ENCODE results near the gene ETFA.

The ETFA gene

DNA sequence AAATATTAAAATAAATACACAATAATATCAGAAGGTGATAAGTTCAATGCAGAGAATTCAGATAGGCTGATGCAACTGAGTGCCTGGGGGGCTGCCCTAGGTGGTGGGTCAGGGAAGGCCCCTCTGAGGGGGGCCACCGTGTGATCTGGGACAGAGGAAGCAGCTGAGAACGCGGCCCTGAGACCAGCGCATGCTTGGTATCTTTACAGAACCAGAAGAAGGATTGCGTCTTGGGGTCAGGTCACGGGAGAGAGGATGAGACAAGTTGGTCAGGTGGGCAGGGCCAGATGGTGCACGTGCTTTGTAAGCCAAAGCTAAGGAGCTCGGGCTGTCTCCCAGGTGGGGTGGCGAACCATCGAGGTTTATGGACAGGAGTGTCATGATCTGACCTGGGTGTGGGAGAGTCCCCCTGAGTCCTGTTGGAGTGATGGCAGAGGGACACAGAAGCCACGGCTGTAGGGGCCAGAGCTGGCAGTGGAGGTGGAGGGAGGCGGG lies 121.2 kb downstream of the ETFA start:
- no peaks in the 10 kb centered on the region for H3K36me3 ChIP-seq (ENCODE audit: control insufficient read depth in 4 of 4, insufficient read depth in 4 of 4, low read length in 3 of 4)
- peaks cover 0 to 15% (median 8%) of the 10 kb centered on the region in 4 experiments for H3K4me1 ChIP-seq (ENCODE audit: control extremely low read depth in 1 of 4, control insufficient read depth in 4 of 4, insufficient read depth in 4 of 4, low read length in 3 of 4)
- H3K27ac ChIP-seq (ENCODE audit: insufficient read depth in 1 of 2, low read depth in 1 of 2, low read length in 2 of 2, poor library complexity in 1 of 2, severe bottlenecking in 2 of 2) = no peak overlapping the region
- CTCF ChIA-PET = interaction anchor here (0.6 to 2.4 kb wide), 9 partner anchors 9 to 677 kb away, joined by 3 to 8 read pairs (median 3); no protein-coding TSS in a partner anchor
- peak overlapping the region in 1 of 7 experiments; percentile 1 for H3K4me3 ChIP-seq (ENCODE audit: control insufficient read depth in 1 of 7, extremely low read depth in 1 of 7, insufficient read depth in 4 of 7, low read depth in 2 of 7, low read length in 6 of 7)
- POLR2A ChIA-PET = interaction anchor here (1.0 kb wide), 1 partner anchor 140 kb away, joined by 3 read pairs; no protein-coding TSS in a partner anchor
- 58% methylated on average over 12 of the region's 12 CpGs for WGBS (ENCODE audit: insufficient coverage)
- DNase-seq = peak in 1 of 3 donors; percentile 5
- H3K27me3 ChIP-seq (replicated peaks in 2 of 5; ENCODE audit: control insufficient read depth in 4 of 5, insufficient read depth in 5 of 5, low read length in 4 of 5) = peaks cover 4 to 59% (median 13%) of the 10 kb centered on the region in 5 experiments
- H3K9me3 ChIP-seq (ENCODE audit: control extremely low read depth in 1 of 5, control insufficient read depth in 4 of 5, insufficient read depth in 2 of 5, low read depth in 1 of 5, low read length in 4 of 5) = no peaks in the 10 kb centered on the region

DNA sequence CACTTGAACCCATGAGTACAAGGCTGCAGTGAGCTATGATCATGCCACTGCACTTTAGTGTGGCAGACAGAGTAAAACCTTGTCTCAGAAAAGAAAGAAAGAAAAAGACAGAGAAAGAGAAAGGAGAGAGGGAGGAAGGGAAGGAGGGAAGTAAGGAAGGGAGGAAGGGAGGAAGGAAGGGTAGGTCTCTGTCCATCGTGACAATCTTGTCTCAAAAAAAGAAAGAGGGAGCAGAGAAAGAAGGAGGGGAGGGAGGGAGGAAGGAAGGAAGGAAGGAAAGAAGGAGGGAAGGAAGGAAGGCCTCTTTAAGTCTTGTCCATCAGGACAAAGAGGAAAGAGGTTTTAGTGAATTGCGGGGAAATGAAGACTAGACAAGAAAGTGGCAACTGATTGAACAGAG lies 122.2 kb downstream of the ETFA start:
- no peaks in the 10 kb centered on the region for H3K9me3 ChIP-seq (ENCODE audit: control extremely low read depth in 1 of 5, control insufficient read depth in 4 of 5, insufficient read depth in 2 of 5, low read depth in 1 of 5, low read length in 4 of 5)
- peaks cover 4 to 59% (median 13%) of the 10 kb centered on the region in 5 experiments for H3K27me3 ChIP-seq (replicated peaks in 2 of 5; ENCODE audit: control insufficient read depth in 4 of 5, insufficient read depth in 5 of 5, low read length in 4 of 5)
- DNase-seq = no peak
- H3K4me3 ChIP-seq (ENCODE audit: control insufficient read depth in 1 of 7, extremely low read depth in 1 of 7, insufficient read depth in 4 of 7, low read depth in 2 of 7, low read length in 6 of 7) = no peak overlapping the region
- WGBS (ENCODE audit: insufficient coverage) = 38% methylated on average over 2 of the region's 2 CpGs
- no peak overlapping the region for H3K27ac ChIP-seq (ENCODE audit: insufficient read depth in 1 of 2, low read depth in 1 of 2, low read length in 2 of 2, poor library complexity in 1 of 2, severe bottlenecking in 2 of 2)
- no peaks in the 10 kb centered on the region for H3K36me3 ChIP-seq (ENCODE audit: control insufficient read depth in 4 of 4, insufficient read depth in 4 of 4, low read length in 3 of 4)
- POLR2A ChIA-PET = no interaction called here
- peaks cover 0 to 15% (median 8%) of the 10 kb centered on the region in 4 experiments for H3K4me1 ChIP-seq (ENCODE audit: control extremely low read depth in 1 of 4, control insufficient read depth in 4 of 4, insufficient read depth in 4 of 4, low read length in 3 of 4)
- CTCF ChIA-PET = interaction anchor here (2.2 kb wide), 1 partner anchor 97 kb away, joined by 7 read pairs; no protein-coding TSS in a partner anchor

DNA sequence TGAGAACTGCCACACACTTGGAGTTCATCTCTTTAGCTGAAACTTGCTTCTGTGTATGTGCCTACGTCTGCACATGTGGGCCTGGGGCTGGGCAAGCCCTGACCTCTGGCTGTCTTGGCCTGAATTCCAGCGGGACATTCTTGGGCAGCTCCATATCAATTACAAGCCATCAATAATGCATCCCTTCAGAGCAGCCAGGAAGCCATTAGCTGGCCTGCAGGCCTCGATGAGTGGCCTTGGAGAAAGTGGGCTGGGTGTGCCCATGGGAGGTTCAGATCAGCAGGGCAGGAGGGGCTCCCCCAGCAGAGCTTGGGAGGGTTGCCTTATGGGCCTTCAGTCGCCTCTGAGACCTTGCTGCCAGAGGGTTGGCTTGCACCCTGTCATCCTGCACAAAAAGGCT lies 124.1 kb downstream of the ETFA start:
- Histone ChIP-seq H3K9me3 (ENCODE audit: control extremely low read depth in 1 of 5, control insufficient read depth in 4 of 5, insufficient read depth in 2 of 5, low read depth in 1 of 5, low read length in 4 of 5) (no peaks in the 10 kb centered on the region), H3K4me1 (ENCODE audit: control extremely low read depth in 1 of 4, control insufficient read depth in 4 of 4, insufficient read depth in 4 of 4, low read length in 3 of 4) (peaks cover 0 to 15% (median 8%) of the 10 kb centered on the region in 4 experiments), H3K4me3 (ENCODE audit: control insufficient read depth in 1 of 7, extremely low read depth in 1 of 7, insufficient read depth in 4 of 7, low read depth in 2 of 7, low read length in 6 of 7) (no peak overlapping the region), H3K36me3 (ENCODE audit: control insufficient read depth in 4 of 4, insufficient read depth in 4 of 4, low read length in 3 of 4) (no peaks in the 10 kb centered on the region), H3K27me3 (replicated peaks in 2 of 5; ENCODE audit: control insufficient read depth in 4 of 5, insufficient read depth in 5 of 5, low read length in 4 of 5) (peaks cover 4 to 46% (median 8%) of the 10 kb centered on the region in 5 experiments), H3K27ac (ENCODE audit: insufficient read depth in 1 of 2, low read depth in 1 of 2, low read length in 2 of 2, poor library complexity in 1 of 2, severe bottlenecking in 2 of 2) (no peak overlapping the region)
- POLR2A ChIA-PET = no interaction called here
- 93% methylated on average over 2 of the region's 4 CpGs for WGBS (ENCODE audit: insufficient coverage)
- no peak for DNase-seq
- CTCF ChIA-PET = interaction anchor here (0.9 kb wide), 2 partner anchors 39 to 147 kb away, joined by 3 read pairs; no protein-coding TSS in a partner anchor

- ChIA-PET POLR2A (no interaction called here), CTCF (interaction anchor here (1.0 to 1.9 kb wide), 5 partner anchors 11 to 682 kb away, joined by 3 to 5 read pairs (median 3); no protein-coding TSS in a partner anchor)
- H3K4me3 ChIP-seq (ENCODE audit: control insufficient read depth in 1 of 7, extremely low read depth in 1 of 7, insufficient read depth in 4 of 7, low read depth in 2 of 7, low read length in 6 of 7) = no peak overlapping the region
Observed at GRCh38 chr15:76185716-76186115, 125.6 kb downstream of the ETFA start.

GRCh38 chr15:76184650-76185035 lies 126.6 kb downstream of the ETFA start:
- no peak overlapping the region for H3K4me3 ChIP-seq (ENCODE audit: control insufficient read depth in 1 of 7, extremely low read depth in 1 of 7, insufficient read depth in 4 of 7, low read depth in 2 of 7, low read length in 6 of 7)
- CTCF ChIA-PET = interaction anchor here (0.9 to 1.9 kb wide), 7 partner anchors 12 to 682 kb away, joined by 3 to 5 read pairs (median 3); no protein-coding TSS in a partner anchor
- 87% methylated on average over 12 of the region's 13 CpGs for WGBS (ENCODE audit: insufficient coverage)

More at GRCh38 chr15:76185716-76186115, 125.6 kb downstream of the ETFA start:
- WGBS (ENCODE audit: insufficient coverage) = 40% methylated on average over 1 of the region's 3 CpGs
- peaks cover 0 to 5% (median 4%) of the 10 kb centered on the region in 4 experiments for H3K4me1 ChIP-seq (ENCODE audit: control extremely low read depth in 1 of 4, control insufficient read depth in 4 of 4, insufficient read depth in 4 of 4, low read length in 3 of 4)
- no peaks in the 10 kb centered on the region for H3K9me3 ChIP-seq (ENCODE audit: control extremely low read depth in 1 of 5, control insufficient read depth in 4 of 5, insufficient read depth in 2 of 5, low read depth in 1 of 5, low read length in 4 of 5)
- H3K36me3 ChIP-seq (ENCODE audit: control insufficient read depth in 4 of 4, insufficient read depth in 4 of 4, low read length in 3 of 4) = no peaks in the 10 kb centered on the region
- peaks cover 3 to 35% (median 6%) of the 10 kb centered on the region in 5 experiments for H3K27me3 ChIP-seq (replicated peaks in 2 of 5; ENCODE audit: control insufficient read depth in 4 of 5, insufficient read depth in 5 of 5, low read length in 4 of 5)
- peak; percentile 22 to 56 (median 48) for DNase-seq
- H3K27ac ChIP-seq (ENCODE audit: insufficient read depth in 1 of 2, low read depth in 1 of 2, low read length in 2 of 2, poor library complexity in 1 of 2, severe bottlenecking in 2 of 2) = no peak overlapping the region

DNA sequence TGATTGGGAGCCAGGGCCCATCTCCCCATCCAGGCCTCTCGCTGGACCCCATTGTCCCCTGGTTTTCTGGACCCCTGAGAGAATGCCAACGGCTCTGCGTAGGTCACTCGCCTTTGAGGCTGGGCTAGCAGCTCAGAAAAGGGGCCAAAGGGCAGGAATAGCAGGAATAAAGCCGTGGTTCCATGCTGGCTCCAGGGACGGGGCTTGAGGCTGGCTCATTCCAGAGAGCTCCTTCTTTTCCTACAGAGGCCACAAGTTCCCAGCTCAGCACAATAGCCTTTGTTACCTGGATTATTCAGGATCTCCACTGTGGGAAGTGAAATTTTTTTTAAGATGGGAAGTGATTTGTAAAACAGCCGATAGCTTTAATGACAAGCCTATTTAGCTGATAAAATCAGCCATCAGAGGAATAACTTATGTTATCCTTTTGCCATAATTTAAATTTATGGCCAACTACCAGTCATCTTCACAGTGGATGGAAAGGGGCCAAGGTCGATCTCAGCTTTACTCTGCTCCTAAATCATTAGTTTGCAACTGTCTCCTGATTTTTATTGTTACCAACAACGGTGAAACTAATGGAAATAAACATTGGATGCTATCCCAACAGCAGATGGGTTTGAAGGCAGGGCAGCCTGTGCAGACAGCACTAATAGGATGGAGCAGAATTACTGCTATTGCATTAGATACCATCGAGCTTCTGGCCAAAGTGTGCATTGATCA lies 127.2 kb downstream of the ETFA start:
- ChIA-PET POLR2A (interaction anchor here (0.6 kb wide), 1 partner anchor 99 kb away, joined by 3 read pairs; no protein-coding TSS in a partner anchor), CTCF (interaction anchor here (0.9 to 1.3 kb wide), 5 partner anchors 12 to 683 kb away, joined by 3 read pairs; no protein-coding TSS in a partner anchor)
- H3K36me3 ChIP-seq (ENCODE audit: control insufficient read depth in 4 of 4, insufficient read depth in 4 of 4, low read length in 3 of 4) = no peaks in the 10 kb centered on the region
- no peak overlapping the region for H3K27ac ChIP-seq (ENCODE audit: insufficient read depth in 1 of 2, low read depth in 1 of 2, low read length in 2 of 2, poor library complexity in 1 of 2, severe bottlenecking in 2 of 2)
- H3K4me1 ChIP-seq (ENCODE audit: control extremely low read depth in 1 of 4, control insufficient read depth in 4 of 4, insufficient read depth in 4 of 4, low read length in 3 of 4) = no peaks in the 10 kb centered on the region
- H3K9me3 ChIP-seq (ENCODE audit: control extremely low read depth in 1 of 5, control insufficient read depth in 4 of 5, insufficient read depth in 2 of 5, low read depth in 1 of 5, low read length in 4 of 5) = no peaks in the 10 kb centered on the region
- peaks cover 0 to 21% (median 3%) of the 10 kb centered on the region in 5 experiments for H3K27me3 ChIP-seq (replicated peaks in 2 of 5; ENCODE audit: control insufficient read depth in 4 of 5, insufficient read depth in 5 of 5, low read length in 4 of 5)
- no peak for DNase-seq
- WGBS (ENCODE audit: insufficient coverage) = 83% methylated on average over 10 of the region's 10 CpGs
- H3K4me3 ChIP-seq (ENCODE audit: control insufficient read depth in 1 of 7, extremely low read depth in 1 of 7, insufficient read depth in 4 of 7, low read depth in 2 of 7, low read length in 6 of 7) = no peak overlapping the region

More at GRCh38 chr15:76184650-76185035, 126.6 kb downstream of the ETFA start:
- no peaks in the 10 kb centered on the region for H3K9me3 ChIP-seq (ENCODE audit: control extremely low read depth in 1 of 5, control insufficient read depth in 4 of 5, insufficient read depth in 2 of 5, low read depth in 1 of 5, low read length in 4 of 5)
- POLR2A ChIA-PET = interaction anchor here (0.6 kb wide), 1 partner anchor 99 kb away, joined by 3 read pairs; no protein-coding TSS in a partner anchor
- peaks cover 0 to 25% (median 6%) of the 10 kb centered on the region in 5 experiments for H3K27me3 ChIP-seq (replicated peaks in 2 of 5; ENCODE audit: control insufficient read depth in 4 of 5, insufficient read depth in 5 of 5, low read length in 4 of 5)
- DNase-seq = no peak
- no peaks in the 10 kb centered on the region for H3K36me3 ChIP-seq (ENCODE audit: control insufficient read depth in 4 of 4, insufficient read depth in 4 of 4, low read length in 3 of 4)
- H3K4me1 ChIP-seq (ENCODE audit: control extremely low read depth in 1 of 4, control insufficient read depth in 4 of 4, insufficient read depth in 4 of 4, low read length in 3 of 4) = no peaks in the 10 kb centered on the region
- no peak overlapping the region for H3K27ac ChIP-seq (ENCODE audit: insufficient read depth in 1 of 2, low read depth in 1 of 2, low read length in 2 of 2, poor library complexity in 1 of 2, severe bottlenecking in 2 of 2)

Measured in common myeloid progenitor, CD34-positive (primary cell).